ENCODE measurements around the gene PGAP3. TPM values are rescaled to one million over a fixed set of nuclear protein-coding genes. Genes with fewer than 3 reads are reported as not detected.

Gene PGAP3
- total RNA-seq, 2 experiments from 2014 or later = 11.8 to 11.9 TPM

DNA sequence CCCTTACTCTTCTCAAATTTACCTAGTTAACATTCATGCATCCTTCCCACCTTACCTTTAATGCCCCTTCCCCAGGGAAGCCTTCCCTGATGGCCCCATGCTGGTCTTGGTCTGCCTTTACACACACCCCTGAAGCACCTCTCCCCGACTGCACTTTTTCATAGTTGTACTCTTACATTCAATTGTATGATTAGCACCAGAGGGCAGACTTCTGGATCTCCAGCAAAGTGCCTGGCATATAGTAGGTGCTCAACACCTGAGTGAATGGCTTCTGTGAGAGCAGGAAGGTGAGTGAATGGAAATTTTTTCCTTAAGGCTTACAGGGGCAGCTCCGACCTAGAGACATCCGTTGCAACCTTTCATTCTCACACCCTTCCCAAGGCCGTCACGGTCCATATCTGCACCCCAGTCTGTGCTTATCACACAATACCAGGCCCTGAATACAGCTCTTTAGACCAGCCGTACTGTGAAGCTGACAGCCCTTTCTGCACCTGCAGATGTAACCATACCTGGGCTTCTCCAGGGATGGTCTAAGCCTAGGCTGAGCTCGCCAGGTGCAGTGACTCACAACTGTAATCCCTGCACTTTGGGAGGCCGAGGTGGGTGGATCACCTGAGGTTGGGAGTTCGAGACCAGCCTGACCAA lies 4.4 kb downstream of the PGAP3 start:
- no peak for DNase-seq
- Mint-ChIP-seq H3K9me3 (no peaks in the 10 kb centered on the region), H3K27me3 (ENCODE audit: low read depth) (no peaks in the 10 kb centered on the region), H3K36me3 (ENCODE audit: low read depth) (peaks cover 13% of the 10 kb centered on the region), H3K4me1 (ENCODE audit: low read depth) (peaks cover 35% of the 10 kb centered on the region), H3K27ac (no peak overlapping the region), H3K4me3 (no peak overlapping the region)
- intact Hi-C loops (cut with micrococcal nuclease) = no loop called here
- CTCF ChIA-PET = interaction anchor here (1.3 kb wide), 1 partner anchor 29 kb away, joined by 3 read pairs; no protein-coding TSS in a partner anchor

- Mint-ChIP-seq H3K36me3 (ENCODE audit: low read depth) (peaks cover 9% of the 10 kb centered on the region), H3K4me1 (ENCODE audit: low read depth) (peaks cover 52% of the 10 kb centered on the region), H3K4me3 (no peak overlapping the region), H3K9me3 (no peaks in the 10 kb centered on the region), H3K27ac (peak overlapping the region; percentile 83), H3K27me3 (ENCODE audit: low read depth) (no peaks in the 10 kb centered on the region)
- peak; percentile 58 for DNase-seq
- CTCF ChIA-PET = interaction anchor here (0.5 to 1.7 kb wide), 11 partner anchors 9 to 444 kb away, joined by 3 to 8 read pairs (median 4); partner anchors contain the start of genes MIEN1, PGAP3 and PNMT
- intact Hi-C loops (cut with micrococcal nuclease) = loop anchor here (2.0 kb wide), 1 partner anchor 57 kb away; no protein-coding TSS in a partner anchor
Measured at GRCh38 chr17:39679521-39680192, 8.2 kb downstream of the PGAP3 start.

DNA sequence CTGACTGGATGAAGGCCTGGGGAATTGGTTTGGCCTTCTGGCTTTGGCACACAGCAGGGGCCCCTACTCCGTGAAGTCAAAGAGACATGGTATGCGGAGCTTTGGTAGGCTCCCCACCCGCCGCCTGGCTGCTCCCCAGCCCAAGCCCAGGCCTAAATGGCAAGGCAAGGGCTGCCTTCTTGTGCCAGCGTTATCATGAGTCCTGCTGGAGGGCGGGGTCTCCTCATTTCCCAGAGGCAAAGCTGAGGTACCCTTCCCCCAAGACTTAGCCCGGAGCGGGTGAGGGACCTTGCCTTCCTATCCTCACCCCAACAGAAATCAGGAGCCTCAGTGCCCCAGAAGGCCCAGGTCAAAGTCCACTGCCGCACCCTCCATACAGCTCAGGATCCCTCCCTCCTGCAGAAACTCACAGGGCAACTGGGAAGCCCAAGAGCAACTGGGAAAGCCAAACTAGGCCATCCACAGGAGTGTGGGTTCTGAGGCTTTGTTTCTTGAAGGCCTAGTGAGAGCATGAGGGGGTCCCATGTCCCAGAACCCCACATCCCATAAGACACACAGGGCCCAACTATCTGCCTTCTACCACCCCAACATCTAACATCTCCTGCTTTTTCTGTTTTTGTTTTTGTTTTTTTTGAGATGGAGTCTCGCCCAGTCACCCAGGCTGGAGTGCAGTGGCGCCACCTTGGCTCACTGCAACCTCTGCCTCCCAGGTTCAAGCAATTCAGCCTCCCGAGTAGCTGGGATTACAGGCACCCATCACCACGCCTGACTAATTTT lies 9.3 kb downstream of the PGAP3 start:
- intact Hi-C loops (cut with micrococcal nuclease) = loop anchor here (2.0 kb wide), 1 partner anchor 56 kb away; no protein-coding TSS in a partner anchor
- Mint-ChIP-seq H3K4me3 (no peak overlapping the region), H3K36me3 (ENCODE audit: low read depth) (peaks cover 9% of the 10 kb centered on the region), H3K27me3 (ENCODE audit: low read depth) (no peaks in the 10 kb centered on the region), H3K4me1 (ENCODE audit: low read depth) (peaks cover 52% of the 10 kb centered on the region), H3K27ac (peak overlapping the region; percentile 83), H3K9me3 (no peaks in the 10 kb centered on the region)
- CTCF ChIA-PET = interaction anchor here (1.1 to 1.5 kb wide), 4 partner anchors 10 to 57 kb away, joined by 3 to 8 read pairs (median 4); partner anchors contain the start of gene PNMT
- DNase-seq = no peak

DNA sequence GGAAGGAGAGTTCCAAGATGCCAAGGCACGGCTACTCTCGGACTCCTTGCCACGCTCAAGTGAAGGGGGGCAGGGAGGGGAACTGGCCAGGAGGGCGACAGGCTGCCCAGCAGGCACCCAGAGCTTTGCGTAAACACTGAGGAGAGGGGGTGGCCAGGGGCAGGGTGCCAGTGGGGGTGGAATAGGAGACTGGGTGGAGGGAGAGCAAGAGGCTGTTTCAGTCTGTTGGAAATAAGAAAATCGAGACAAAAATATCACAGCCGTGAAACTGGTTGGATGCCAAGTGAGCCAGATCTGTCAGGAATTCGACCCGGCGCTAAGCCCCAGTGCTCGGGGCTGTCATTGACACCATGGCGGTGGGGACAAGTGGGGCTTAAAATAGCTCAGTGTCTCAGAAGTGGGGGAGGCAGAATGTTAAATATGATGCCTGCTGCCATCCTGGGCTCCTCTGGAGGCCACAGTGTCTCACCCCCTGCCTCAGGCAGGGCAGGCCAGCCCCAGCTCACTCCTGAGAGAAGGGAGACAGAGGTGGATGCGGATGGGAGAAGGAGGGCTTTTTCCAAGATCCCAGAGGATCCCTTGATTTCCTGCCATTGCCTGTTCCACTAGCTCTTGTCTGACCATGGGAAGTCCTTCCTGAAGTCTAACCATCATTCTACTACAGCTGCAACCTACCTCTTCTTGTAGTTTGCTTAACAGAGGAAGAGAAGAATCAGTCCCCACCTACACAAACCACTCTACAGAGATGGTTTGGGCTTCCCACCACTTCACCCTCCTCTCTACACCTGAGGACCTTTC lies 10.1 kb downstream of the PGAP3 start:
- Mint-ChIP-seq H3K27ac (peak overlapping the region; percentile 9), H3K36me3 (ENCODE audit: low read depth) (peaks cover 6% of the 10 kb centered on the region), H3K4me1 (ENCODE audit: low read depth) (peaks cover 52% of the 10 kb centered on the region), H3K4me3 (no peak overlapping the region), H3K27me3 (ENCODE audit: low read depth) (no peaks in the 10 kb centered on the region), H3K9me3 (no peaks in the 10 kb centered on the region)
- DNase-seq = no peak
- intact Hi-C loops (cut with micrococcal nuclease) = loop anchor here (2.0 kb wide), 1 partner anchor 55 kb away; no protein-coding TSS in a partner anchor
- CTCF ChIA-PET = interaction anchor here (0.6 to 1.5 kb wide), 4 partner anchors 9 to 185 kb away, joined by 3 to 4 read pairs (median 3); partner anchors contain the start of gene PNMT

GRCh38 chr17:39677072-39677471 lies 10.8 kb downstream of the PGAP3 start:
- intact Hi-C loops (cut with micrococcal nuclease) = no loop called here
- Mint-ChIP-seq H3K36me3 (ENCODE audit: low read depth) (peaks cover 3% of the 10 kb centered on the region), H3K9me3 (no peaks in the 10 kb centered on the region), H3K27ac (peak overlapping the region; percentile 9), H3K27me3 (ENCODE audit: low read depth) (no peaks in the 10 kb centered on the region), H3K4me1 (ENCODE audit: low read depth) (peaks cover 54% of the 10 kb centered on the region), H3K4me3 (no peak overlapping the region)
- CTCF ChIA-PET = interaction anchor here (0.7 to 1.5 kb wide), 3 partner anchors 9 to 185 kb away, joined by 3 to 4 read pairs (median 3); partner anchors contain the start of gene PNMT
- DNase-seq = no peak

DNA sequence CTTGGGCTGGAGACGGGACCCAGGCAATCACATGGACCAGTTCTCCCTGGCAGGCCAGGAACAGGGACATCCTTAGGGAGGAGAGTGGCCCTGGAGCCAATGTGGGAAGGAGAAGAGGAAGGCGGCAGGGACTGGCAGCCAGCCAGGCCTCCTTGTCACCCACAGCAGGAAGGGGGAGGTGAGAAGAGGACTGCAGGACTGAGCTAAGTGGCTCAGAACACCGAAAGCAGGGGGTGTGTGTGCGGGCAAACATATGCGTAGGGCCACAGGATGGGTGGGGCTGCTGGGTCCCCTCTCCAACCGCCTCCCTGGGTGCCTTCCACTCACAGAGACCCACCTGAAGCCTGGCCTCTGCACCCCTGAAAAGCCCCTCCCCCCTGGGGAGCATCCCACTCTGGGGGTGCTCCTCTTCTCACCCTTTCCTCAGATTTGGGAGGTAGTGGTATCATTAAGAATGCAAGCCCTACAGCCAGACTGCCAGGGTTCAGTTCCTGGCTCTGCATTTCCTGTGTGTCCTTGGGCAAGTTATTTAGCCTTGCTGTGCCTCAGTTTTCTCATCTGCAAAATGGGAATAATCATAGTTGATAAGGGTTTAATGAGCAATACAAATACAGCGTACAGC lies 11.5 kb downstream of the PGAP3 start:
- Mint-ChIP-seq H3K27me3 (ENCODE audit: low read depth) (peaks cover 2% of the 10 kb centered on the region), H3K4me3 (no peak overlapping the region), H3K27ac (no peak overlapping the region), H3K9me3 (no peaks in the 10 kb centered on the region), H3K36me3 (ENCODE audit: low read depth) (peaks cover 3% of the 10 kb centered on the region), H3K4me1 (ENCODE audit: low read depth) (peaks cover 56% of the 10 kb centered on the region)
- intact Hi-C loops (cut with micrococcal nuclease) = no loop called here
- CTCF ChIA-PET = interaction anchor here (0.8 to 1.1 kb wide), 2 partner anchors 22 to 54 kb away, joined by 3 to 6 read pairs; no protein-coding TSS in a partner anchor
- peak; percentile 41 for DNase-seq

DNA sequence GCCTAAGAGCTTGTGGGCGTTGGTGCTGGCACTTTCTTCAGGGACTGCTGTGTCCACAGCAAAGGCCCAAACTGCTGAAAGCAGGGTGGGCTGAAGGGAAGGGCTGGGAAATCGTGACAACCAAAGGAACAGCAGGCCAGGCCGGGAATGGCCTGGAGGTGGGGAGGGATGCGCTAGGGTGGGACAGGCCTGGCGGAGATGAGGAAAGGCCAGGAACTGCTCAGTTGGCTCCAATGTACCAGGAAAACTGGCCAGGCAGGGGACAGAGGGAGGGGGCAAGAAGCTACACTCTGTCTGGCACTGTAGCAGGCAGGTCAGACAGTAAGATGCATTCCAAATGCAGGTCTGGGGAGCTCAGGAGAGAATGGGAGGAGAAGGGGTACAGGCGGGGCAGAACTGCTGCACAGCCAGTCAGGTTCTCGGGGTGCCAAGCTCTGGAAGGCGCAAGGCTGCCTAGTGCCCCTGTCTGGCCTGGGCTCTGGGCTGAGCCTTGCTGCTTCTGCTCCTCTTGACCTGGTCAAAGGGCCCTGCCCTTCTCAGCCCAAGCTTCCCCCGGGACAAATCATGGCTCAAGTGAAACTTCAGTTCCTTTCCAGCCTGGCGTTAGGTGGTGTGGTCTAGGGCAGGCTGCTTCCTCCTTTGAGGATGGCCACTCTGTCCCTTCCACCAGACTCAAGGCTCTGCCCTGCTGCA lies 12.3 kb downstream of the PGAP3 start:
- peaks cover 49% of the 10 kb centered on the region for H3K4me1 Mint-ChIP-seq (ENCODE audit: low read depth)
- H3K36me3 Mint-ChIP-seq (ENCODE audit: low read depth) = peaks cover 3% of the 10 kb centered on the region
- peaks cover 2% of the 10 kb centered on the region for H3K27me3 Mint-ChIP-seq (ENCODE audit: low read depth)
- H3K27ac Mint-ChIP-seq = no peak overlapping the region
- CTCF ChIA-PET = interaction anchor here (1.0 to 1.1 kb wide), 3 partner anchors 21 to 256 kb away, joined by 3 to 6 read pairs (median 4); no protein-coding TSS in a partner anchor
- intact Hi-C loops (cut with micrococcal nuclease) = no loop called here
- no peak for DNase-seq
- no peak overlapping the region for H3K4me3 Mint-ChIP-seq
- H3K9me3 Mint-ChIP-seq = no peaks in the 10 kb centered on the region

DNA sequence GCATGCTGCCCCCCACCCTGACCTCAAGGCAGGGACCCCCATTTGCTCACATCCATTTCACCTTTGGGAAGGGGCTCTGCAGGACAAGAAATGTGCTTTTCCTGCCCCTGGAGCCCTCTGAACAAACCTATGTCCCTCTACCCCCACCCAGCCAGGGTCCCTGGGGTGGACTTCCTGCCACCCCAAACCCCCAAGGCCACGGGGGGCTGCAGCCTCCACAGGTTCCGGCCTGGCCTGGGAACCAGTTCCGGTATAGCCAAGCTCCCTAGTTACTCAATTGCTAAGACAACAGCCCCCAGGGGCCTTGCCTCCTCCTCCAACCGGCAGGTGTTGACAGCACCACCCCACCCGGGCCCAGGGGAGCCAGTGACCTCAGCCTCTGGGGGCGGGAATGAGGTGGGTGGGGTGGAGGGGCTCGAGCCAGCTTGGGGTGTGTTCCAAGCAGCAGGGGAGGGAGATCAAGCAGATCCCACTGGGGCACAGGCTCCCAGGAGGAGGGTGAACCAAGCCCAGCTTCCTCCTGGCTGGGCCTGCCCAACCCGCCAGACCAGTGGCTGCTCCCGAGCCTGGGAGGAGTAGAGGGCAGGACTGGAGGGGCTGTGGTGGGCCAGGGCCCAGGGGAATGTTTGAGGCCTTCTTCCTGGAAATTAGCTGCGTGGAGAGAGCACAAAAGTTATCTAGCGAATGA lies 13.0 kb downstream of the PGAP3 start:
- CTCF ChIA-PET = interaction anchor here (1.0 to 1.1 kb wide), 2 partner anchors 54 to 256 kb away, joined by 3 to 4 read pairs; no protein-coding TSS in a partner anchor
- Mint-ChIP-seq H3K9me3 (no peaks in the 10 kb centered on the region), H3K36me3 (ENCODE audit: low read depth) (peaks cover 3% of the 10 kb centered on the region), H3K4me3 (no peak overlapping the region), H3K27ac (no peak overlapping the region), H3K27me3 (ENCODE audit: low read depth) (peaks cover 2% of the 10 kb centered on the region), H3K4me1 (ENCODE audit: low read depth) (peaks cover 42% of the 10 kb centered on the region)
- no peak for DNase-seq
- intact Hi-C loops (cut with micrococcal nuclease) = no loop called here

DNA sequence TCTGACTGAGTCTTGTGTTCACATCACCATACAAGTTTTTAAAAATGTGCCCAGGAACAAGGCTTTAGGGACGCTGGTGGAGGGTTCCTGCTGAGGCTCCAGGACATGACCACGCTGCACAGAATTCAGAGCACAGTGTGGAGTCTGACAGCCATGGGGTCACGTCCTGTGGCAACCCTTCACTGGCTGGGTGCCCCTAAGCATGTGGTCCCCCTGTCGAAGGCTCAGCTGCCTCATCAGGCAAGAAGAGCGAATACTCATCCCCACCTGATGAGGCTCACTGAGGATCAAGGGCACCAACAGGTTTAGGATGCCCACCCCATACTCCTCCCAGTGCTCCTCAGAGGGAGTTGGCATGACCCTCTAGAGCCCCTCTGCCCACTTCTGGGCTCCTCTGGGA lies 13.7 kb downstream of the PGAP3 start:
- Mint-ChIP-seq H3K4me3 (no peak overlapping the region), H3K9me3 (no peaks in the 10 kb centered on the region), H3K27me3 (ENCODE audit: low read depth) (peaks cover 3% of the 10 kb centered on the region), H3K36me3 (ENCODE audit: low read depth) (peaks cover 3% of the 10 kb centered on the region), H3K27ac (no peak overlapping the region), H3K4me1 (ENCODE audit: low read depth) (peaks cover 35% of the 10 kb centered on the region)
- intact Hi-C loops (cut with micrococcal nuclease) = no loop called here
- no peak for DNase-seq
- CTCF ChIA-PET = no interaction called here

DNA sequence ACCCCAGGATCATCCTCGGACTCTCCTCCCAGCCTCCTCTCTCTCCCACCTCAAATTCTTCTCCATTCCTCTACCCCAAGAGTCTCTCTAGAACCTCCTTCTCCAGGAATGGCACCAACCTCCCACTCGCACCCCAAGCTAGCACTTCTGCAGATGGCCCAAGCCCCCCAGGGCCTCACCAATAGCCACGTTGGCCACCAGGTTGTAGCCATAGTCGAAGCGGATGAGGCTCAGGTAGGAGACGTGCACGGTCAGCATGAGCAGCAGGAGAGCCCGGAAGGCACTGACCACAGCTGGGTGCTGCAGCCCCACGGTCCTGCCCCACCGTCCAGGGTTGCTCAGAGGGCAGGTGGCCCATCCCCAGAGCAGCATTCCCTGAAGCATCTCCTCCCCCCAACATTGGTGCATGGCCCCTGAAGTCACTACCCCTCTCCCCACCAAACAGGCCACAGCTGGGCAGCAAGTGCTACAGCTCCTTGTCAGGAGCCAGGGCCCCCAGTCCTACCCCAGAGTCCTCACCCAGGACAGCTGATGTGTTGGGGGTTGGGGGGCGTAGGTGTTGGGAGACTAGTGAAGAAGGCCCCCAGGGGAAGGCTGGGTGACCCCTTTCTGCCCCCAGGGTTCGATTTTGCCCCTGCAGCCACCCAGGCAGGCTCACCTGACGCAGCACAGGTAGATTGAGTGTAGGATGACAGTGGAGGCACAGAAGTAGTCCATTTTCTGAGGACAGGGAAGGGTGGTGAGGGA lies 14.3 kb downstream of the PGAP3 start:
- intact Hi-C loops (cut with micrococcal nuclease) = no loop called here
- no peaks in the 10 kb centered on the region for H3K36me3 Mint-ChIP-seq (ENCODE audit: low read depth)
- H3K4me1 Mint-ChIP-seq (ENCODE audit: low read depth) = peaks cover 32% of the 10 kb centered on the region
- no peak for DNase-seq
- H3K9me3 Mint-ChIP-seq = no peaks in the 10 kb centered on the region
- CTCF ChIA-PET = interaction anchor here (5.7 kb wide), 1 partner anchor 52 kb away, joined by 63 read pairs; no protein-coding TSS in a partner anchor
- no peak overlapping the region for H3K27ac Mint-ChIP-seq
- no peak overlapping the region for H3K4me3 Mint-ChIP-seq
- peaks cover 6% of the 10 kb centered on the region for H3K27me3 Mint-ChIP-seq (ENCODE audit: low read depth)
